NB4 (cell line): ENCODE data around the gene HYKK.
"Not testable (repeated sequence)": the region's sequence is repeated elsewhere in the genome, so short reads cannot be mapped to it uniquely, and the experiment has no call there.

ENCODE experiments used
- DNase-seq: peaks from one replicate; pipeline ENCODE4 v3.0.0; 2010; ENCODE audit warnings: low read depth
- H3K4me3 ChIP-seq: one replicate; pipeline ENCODE4 v1.5.1; 2011; ENCODE audit warnings: mild to moderate bottlenecking, low read depth, low read length, moderate library complexity
- MYC ChIP-seq: IDR thresholded peaks from 2 replicates; pipeline ENCODE4 v1.6.1; 2011; ENCODE audit warnings: low read depth, low read length
- POLR2A ChIP-seq: IDR thresholded peaks from 2 replicates; pipeline ENCODE4 v1.6.1; 2011; ENCODE audit warnings: mild to moderate bottlenecking; ENCODE audit not compliant: insufficient read length; ENCODE audit errors: extremely low read depth
- TF ChIP-seq, protein P1 (sequence below): IDR thresholded peaks from 2 replicates; pipeline ENCODE4 v1.6.1; 2011; ENCODE audit warnings: low read depth, low read length
- TF ChIP-seq, protein P2 (sequence below): IDR thresholded peaks from one replicate; pipeline ENCODE4 v1.5.1; 2012; ENCODE audit warnings: low read depth, low read length

HYKK gene

DNA sequence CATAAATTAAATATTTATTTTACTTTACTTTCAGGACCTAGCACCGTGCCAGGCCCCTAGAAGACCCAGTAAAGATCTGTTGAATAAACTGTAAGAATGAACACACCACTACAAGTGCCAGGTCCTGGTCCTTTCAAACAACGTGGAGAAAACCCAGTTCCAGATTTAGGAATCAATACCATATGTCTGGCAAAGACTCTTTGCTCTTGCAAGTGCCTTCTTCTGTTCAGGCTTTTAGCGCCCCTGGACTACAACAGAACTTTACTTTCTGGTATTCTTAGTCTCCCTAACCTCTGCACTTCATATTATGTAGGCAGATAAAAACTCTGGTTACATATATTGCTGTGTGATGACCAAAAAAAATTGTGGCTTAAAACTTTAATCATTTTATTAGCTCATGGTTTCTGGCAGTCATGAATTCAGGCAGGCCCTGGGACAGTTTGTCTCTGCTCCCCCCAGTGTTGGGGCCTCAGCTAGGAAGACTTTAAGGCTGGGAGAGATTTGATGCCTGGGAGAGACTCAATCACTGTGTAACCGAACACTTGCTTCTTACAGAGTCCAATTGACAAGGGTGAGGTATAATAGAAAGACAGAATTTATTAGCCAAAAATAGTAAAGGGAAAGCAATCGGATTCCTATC is 30.0 kb downstream of the HYKK start:
- DNase-seq = no peak
- TF ChIP-seq POLR2A = no peak
- TF ChIP-seq, protein P1, sequence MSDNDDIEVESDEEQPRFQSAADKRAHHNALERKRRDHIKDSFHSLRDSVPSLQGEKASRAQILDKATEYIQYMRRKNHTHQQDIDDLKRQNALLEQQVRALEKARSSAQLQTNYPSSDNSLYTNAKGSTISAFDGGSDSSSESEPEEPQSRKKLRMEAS = no peak
- TF ChIP-seq MYC = no peak
- TF ChIP-seq, protein P2, sequence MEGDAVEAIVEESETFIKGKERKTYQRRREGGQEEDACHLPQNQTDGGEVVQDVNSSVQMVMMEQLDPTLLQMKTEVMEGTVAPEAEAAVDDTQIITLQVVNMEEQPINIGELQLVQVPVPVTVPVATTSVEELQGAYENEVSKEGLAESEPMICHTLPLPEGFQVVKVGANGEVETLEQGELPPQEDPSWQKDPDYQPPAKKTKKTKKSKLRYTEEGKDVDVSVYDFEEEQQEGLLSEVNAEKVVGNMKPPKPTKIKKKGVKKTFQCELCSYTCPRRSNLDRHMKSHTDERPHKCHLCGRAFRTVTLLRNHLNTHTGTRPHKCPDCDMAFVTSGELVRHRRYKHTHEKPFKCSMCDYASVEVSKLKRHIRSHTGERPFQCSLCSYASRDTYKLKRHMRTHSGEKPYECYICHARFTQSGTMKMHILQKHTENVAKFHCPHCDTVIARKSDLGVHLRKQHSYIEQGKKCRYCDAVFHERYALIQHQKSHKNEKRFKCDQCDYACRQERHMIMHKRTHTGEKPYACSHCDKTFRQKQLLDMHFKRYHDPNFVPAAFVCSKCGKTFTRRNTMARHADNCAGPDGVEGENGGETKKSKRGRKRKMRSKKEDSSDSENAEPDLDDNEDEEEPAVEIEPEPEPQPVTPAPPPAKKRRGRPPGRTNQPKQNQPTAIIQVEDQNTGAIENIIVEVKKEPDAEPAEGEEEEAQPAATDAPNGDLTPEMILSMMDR = no peak
- no peak overlapping the region for H3K4me3 ChIP-seq

DNA sequence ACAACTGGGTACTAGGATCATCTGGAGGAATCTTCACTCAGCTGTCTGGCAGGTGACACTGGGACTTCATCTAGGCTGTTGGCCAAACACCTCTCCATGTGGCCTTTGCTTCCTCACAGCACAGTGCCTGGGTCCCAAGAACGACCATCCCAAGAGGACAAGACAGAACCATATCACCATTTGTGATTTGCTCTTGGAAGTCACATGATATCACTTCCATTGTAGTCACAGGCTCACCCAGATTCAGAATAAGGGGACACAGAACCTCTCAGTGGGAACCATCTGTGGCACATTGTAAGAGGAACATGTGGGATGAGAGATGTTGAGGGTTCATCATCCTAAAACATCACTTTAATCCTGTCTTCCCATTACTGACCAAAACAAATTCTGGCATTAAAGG is 31.0 kb downstream of the HYKK start:
- TF ChIP-seq, protein P1 = no peak
- no peak for TF ChIP-seq POLR2A
- TF ChIP-seq MYC = no peak
- TF ChIP-seq, protein P2 = no peak
- H3K4me3 ChIP-seq = no peak overlapping the region
- DNase-seq = no peak

DNA sequence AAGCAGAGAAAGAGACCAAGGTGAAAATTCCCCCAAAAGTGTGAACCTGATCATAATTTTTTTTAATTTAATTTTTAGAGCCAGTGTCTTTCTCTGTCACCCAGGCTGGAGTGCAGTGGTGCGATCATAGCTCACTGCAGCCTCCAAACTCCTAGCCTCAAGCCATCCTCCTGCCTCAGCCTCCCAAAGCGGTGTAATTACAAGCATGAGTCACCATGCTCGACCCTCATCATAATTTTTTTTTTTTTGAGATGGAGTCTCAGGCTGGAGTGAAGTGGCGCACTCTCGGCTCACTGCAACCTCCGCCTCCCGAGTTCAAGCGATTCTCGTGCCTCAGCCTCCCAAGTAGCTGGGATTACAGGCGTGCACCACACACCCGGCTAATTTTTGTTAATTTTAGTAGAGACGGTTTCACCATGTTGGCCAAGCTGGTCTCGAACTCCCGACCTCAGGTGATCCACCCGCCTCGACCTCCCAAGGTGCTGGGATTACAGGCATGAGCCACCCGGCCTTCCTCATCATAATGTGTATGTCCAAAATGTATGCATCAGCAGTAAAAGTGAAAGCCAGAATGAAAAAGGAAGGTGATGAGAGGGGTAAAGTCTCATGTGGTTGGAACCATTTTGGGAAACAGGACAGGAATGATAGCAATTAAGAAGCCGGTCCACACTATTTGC is 32.2 kb downstream of the HYKK start:
- not testable (repeated sequence) for DNase-seq
- peak overlapping the region; percentile 100 for H3K4me3 ChIP-seq

DNA sequence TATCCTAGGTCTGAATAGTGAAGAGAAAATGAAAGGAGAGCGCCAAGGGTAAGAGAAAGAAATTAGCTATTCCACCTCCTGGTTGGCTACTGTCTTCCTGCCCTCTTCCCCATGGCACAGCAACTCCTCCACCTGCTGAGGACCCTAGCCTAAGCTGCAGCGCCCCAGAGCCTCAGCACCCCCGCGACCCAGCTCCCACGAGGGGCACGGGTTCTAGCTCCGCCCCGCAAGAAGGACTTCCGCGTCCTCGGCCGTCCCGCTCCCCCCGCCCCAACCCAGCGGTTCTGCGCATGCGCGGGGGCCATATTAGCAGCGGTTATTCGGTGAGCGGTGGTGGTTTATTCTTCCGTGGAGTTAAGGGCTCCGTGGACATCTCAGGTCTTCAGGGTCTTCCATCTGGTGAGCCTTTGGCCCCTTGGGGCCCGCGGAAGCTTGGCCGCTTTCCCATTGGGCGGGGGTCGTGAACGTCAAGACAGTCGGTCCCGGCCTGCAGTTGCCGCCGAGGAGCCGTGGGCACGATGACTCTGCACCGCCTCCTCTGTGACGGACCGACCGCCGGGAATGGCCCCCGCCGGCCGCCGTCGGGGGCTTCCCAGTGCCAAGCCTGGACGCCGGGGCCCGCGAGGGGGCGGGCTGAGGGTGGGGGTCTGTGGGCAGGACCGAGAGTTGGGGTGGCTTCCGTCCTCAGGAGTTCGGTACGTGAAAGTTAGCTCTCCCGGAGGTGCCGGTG is 32.9 kb downstream of the HYKK start, which contains the start of gene PSMA4:
Gene PSMA4 (plus strand): TSS at position 304 of the 730 bp plus-strand sequence. CDS start 1,484 bp downstream, outside the sequence.
- TF ChIP-seq, protein P2 = no peak
- TF ChIP-seq MYC = peak; percentile 97
- TF ChIP-seq, protein P1 = peak; percentile 84
- TF ChIP-seq POLR2A = peak; percentile 98
- DNase-seq = peak; percentile 94
- peak within 1 kb of the TSS; percentile 100 for H3K4me3 ChIP-seq

DNA sequence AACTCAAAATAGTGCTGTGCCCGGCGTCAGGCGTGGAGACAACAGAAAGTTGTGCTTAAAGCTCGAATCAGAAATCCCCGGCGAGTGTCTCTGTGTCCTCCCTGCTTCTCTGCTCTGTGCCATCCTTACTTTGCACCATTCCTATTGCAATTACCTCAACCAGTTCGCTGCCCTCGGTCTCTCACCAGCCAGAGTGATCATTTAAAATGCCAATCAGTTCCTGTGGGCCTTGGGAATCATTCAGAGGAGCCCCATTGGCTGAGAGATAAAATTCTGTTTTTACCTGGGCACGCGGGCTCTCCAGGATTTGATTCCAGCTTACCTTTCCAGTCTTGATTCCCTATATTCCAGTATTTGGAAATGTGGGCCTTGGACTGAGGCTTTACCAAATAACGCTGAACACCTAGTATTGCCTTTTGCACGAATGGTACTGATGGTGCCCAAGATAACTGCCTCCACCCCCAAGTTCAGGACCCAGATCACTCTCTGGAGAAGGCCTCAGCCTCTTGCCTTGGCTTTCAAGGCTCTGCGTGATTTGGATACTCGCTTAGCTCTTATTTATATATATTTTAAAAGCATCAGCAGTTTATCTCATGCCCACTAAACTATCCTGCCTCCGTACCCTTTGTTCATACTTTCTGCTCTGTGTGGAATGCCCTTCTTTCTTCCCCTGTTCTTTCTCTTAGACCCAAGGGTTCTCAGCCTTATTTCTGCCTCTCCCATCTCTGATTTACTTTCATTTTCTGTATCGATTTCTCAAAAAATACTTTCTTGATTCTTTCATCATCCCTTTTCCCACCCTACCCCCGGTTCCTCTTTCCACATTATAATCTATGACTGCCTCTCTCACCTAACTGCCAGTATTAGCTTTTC is 33.7 kb downstream of the HYKK start:
- DNase-seq = peak; percentile 52
- TF ChIP-seq, protein P2 = no peak
- TF ChIP-seq, protein P1 = no peak
- TF ChIP-seq POLR2A = no peak
- TF ChIP-seq MYC = no peak
- peak overlapping the region; percentile 100 for H3K4me3 ChIP-seq
